ENCODE results near the gene NME4. TPM values are rescaled to one million over a fixed set of nuclear protein-coding genes. Genes with fewer than 3 reads are reported as not detected.

Gene NME4
- total RNA-seq, 2 donors from 2014 or later: 274 to 350 TPM

DNA sequence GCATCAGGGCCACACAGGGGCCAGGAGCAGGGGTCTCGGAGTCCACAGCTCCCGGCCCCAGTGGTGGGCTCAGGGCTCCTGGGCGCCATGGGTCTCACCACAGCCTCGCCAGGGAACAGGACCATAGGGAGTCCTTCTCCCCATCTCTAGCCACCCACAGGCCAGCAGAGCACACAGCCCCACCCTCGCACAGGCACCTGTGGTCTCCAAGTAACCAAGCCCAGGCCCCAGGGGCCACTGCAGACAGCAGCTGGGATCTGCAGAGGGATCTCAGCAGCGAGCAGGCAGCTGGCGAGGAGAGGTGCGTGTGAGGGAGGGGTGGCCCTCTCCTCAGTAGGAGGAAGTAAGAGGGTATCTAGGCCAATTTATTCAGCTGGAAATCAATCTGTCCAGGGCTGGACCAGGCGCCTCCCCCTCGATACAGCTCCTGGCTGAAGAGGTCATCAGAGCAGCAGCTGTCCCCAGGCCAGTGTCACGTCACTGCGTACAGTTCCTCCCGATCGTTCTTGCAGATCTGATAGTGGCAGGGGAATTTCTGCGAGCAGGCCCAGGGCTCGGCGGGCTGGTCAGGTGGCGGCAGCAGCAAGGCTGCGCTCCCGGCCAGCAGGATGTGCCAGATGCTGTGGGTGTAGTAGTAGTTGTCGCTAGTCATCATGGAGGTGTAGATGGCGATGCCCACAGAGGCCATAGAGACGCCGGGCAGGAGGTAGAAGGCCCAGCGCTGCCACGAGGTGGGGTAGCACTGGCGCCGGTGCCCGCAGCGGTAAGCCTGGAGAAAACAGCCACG, 25.3 kb upstream of the NME4 start:
- H3K4me1 Mint-ChIP-seq: peaks cover 11% of the 10 kb centered on the region
- H3K27ac Mint-ChIP-seq: no peak overlapping the region
- no peak overlapping the region for H3K27ac ChIP-seq (ENCODE audit: low read depth, low read length)

DNA sequence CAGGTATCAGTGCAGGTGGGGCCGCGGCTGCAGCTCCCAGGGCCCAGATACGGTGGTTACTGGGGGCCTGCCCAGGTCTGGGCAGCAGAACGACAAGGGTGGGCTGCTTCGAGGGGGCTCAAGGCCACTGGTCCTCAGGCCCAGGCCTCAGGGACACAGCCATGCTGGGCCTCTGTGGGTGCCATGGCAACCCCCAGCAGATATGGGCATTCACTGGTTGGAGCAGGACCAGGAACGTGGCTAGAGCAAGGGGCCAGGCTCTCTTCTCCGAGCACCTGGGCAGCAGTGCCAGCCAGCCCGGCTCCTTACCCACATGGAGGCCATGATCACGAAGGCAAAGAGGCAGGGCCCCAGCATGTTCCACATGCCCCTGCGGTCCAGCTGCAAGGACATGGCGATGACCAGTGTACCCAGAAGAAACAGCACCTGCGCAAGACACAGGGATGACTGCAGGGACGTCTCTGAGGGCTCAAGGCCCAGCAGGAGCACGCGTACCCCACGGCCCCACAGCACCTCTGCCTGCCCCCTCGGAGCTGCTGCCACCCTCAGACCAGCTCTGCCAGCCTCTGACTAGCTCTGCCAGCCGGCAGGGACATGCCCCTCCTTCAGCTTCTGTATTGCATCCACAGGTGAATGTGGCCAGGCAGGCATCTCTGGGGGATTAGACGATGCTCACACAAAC, 24.6 kb upstream of the NME4 start:
- Mint-ChIP-seq H3K4me3 (no peak overlapping the region), H3K27me3 (ENCODE audit: insufficient read depth) (no peaks in the 10 kb centered on the region), H3K9me3 (no peaks in the 10 kb centered on the region), H3K36me3 (ENCODE audit: low read depth) (peaks cover 16% of the 10 kb centered on the region), H3K27ac (no peak overlapping the region), H3K4me1 (peaks cover 11% of the 10 kb centered on the region)
- Histone ChIP-seq H3K9ac (ENCODE audit: extremely low read depth, low read length, poor library complexity, severe bottlenecking) (no peak overlapping the region), H3K27ac (ENCODE audit: low read depth, low read length) (no peak overlapping the region), H3K36me3 (ENCODE audit: control insufficient read depth, insufficient read depth, low read length) (peaks cover 40% of the 10 kb centered on the region), H3K4me1 (ENCODE audit: control insufficient read depth, insufficient read depth, low read length) (no peaks in the 10 kb centered on the region), H3K9me3 (ENCODE audit: control insufficient read depth, low read length) (no peaks in the 10 kb centered on the region), H3K27me3 (ENCODE audit: control insufficient read depth, insufficient read depth, low read length, poor library complexity, severe bottlenecking) (no peaks in the 10 kb centered on the region), H3K4me3 (ENCODE audit: low read length) (no peak overlapping the region)
- no peak for DNase-seq
- 91 to 96% methylated on average over 15 to 19 of the region's 19 CpGs for WGBS, 2 experiments (ENCODE audit: insufficient coverage in 1 of 2, insufficient read length in 1 of 2)
- TF ChIP-seq, protein P1, sequence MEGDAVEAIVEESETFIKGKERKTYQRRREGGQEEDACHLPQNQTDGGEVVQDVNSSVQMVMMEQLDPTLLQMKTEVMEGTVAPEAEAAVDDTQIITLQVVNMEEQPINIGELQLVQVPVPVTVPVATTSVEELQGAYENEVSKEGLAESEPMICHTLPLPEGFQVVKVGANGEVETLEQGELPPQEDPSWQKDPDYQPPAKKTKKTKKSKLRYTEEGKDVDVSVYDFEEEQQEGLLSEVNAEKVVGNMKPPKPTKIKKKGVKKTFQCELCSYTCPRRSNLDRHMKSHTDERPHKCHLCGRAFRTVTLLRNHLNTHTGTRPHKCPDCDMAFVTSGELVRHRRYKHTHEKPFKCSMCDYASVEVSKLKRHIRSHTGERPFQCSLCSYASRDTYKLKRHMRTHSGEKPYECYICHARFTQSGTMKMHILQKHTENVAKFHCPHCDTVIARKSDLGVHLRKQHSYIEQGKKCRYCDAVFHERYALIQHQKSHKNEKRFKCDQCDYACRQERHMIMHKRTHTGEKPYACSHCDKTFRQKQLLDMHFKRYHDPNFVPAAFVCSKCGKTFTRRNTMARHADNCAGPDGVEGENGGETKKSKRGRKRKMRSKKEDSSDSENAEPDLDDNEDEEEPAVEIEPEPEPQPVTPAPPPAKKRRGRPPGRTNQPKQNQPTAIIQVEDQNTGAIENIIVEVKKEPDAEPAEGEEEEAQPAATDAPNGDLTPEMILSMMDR (conservative IDR thresholded peaks at IDR 0.05): no peak

More for the DNA sequence above, 25.3 kb upstream of the NME4 start:
- Histone ChIP-seq H3K4me1 (ENCODE audit: control insufficient read depth, insufficient read depth, low read length) (no peaks in the 10 kb centered on the region), H3K9me3 (ENCODE audit: control insufficient read depth, low read length) (no peaks in the 10 kb centered on the region), H3K9ac (ENCODE audit: extremely low read depth, low read length, poor library complexity, severe bottlenecking) (no peak overlapping the region), H3K27me3 (ENCODE audit: control insufficient read depth, insufficient read depth, low read length, poor library complexity, severe bottlenecking) (no peaks in the 10 kb centered on the region), H3K4me3 (ENCODE audit: low read length) (no peak overlapping the region), H3K36me3 (ENCODE audit: control insufficient read depth, insufficient read depth, low read length) (peaks cover 48% of the 10 kb centered on the region)
- no peak overlapping the region for H3K4me3 Mint-ChIP-seq
- H3K36me3 Mint-ChIP-seq (ENCODE audit: low read depth): peaks cover 20% of the 10 kb centered on the region
- no peaks in the 10 kb centered on the region for H3K27me3 Mint-ChIP-seq (ENCODE audit: insufficient read depth)
- WGBS, 2 experiments (ENCODE audit: insufficient coverage in 1 of 2, insufficient read length in 1 of 2): 94 to 95% methylated on average over 20 to 31 of the region's 31 CpGs
- TF ChIP-seq, protein P1 (conservative IDR thresholded peaks at IDR 0.05): no peak
- no peak for DNase-seq
- H3K9me3 Mint-ChIP-seq: no peaks in the 10 kb centered on the region

GRCh38 chr16:373020-373598, 23.9 kb upstream of the NME4 start:
- Mint-ChIP-seq H3K4me1 (peaks cover 11% of the 10 kb centered on the region), H3K9me3 (no peaks in the 10 kb centered on the region), H3K27me3 (ENCODE audit: insufficient read depth) (no peaks in the 10 kb centered on the region), H3K36me3 (ENCODE audit: low read depth) (peaks cover 13% of the 10 kb centered on the region), H3K4me3 (no peak overlapping the region), H3K27ac (peak overlapping the region; percentile 17)
- Histone ChIP-seq H3K4me1 (ENCODE audit: control insufficient read depth, insufficient read depth, low read length) (no peaks in the 10 kb centered on the region), H3K27ac (ENCODE audit: low read depth, low read length) (no peak overlapping the region), H3K4me3 (ENCODE audit: low read length) (no peak overlapping the region), H3K9me3 (ENCODE audit: control insufficient read depth, low read length) (no peaks in the 10 kb centered on the region), H3K36me3 (ENCODE audit: control insufficient read depth, insufficient read depth, low read length) (peaks cover 34% of the 10 kb centered on the region), H3K9ac (ENCODE audit: extremely low read depth, low read length, poor library complexity, severe bottlenecking) (no peak overlapping the region), H3K27me3 (ENCODE audit: control insufficient read depth, insufficient read depth, low read length, poor library complexity, severe bottlenecking) (no peaks in the 10 kb centered on the region)
- TF ChIP-seq, protein P1 (conservative IDR thresholded peaks at IDR 0.05): no peak
- 86 to 96% methylated on average over 4 to 5 of the region's 5 CpGs for WGBS, 2 experiments (ENCODE audit: insufficient coverage in 1 of 2, insufficient read length in 1 of 2)
- DNase-seq: no peak
